Trophoblast cell (in vitro differentiated cells and primary cell): ENCODE results near the gene KCTD21.
A peak's percentile ranks its signal among the peaks of the same experiment; 100 is the strongest.

Source experiments
- DNase-seq, 2 donors: peaks; one replicate each; pipeline ENCODE4 v3.0.0-alpha.2; 2016
- H2AFZ ChIP-seq: 2 replicates; pipeline ENCODE4 v1.6.1; 2013; ENCODE audit warnings: low read length, moderate library complexity, mild to moderate bottlenecking; ENCODE audit not compliant: insufficient read depth, poor library complexity
- H2AK5ac ChIP-seq: 2 replicates; pipeline ENCODE4 v1.6.1; 2013; ENCODE audit warnings: mild to moderate bottlenecking, low read length
- H2BK120ac ChIP-seq: 2 replicates; pipeline ENCODE4 v1.6.1; 2013; ENCODE audit warnings: low read length, mild to moderate bottlenecking, moderate library complexity; ENCODE audit not compliant: insufficient read depth, poor library complexity
- H2BK12ac ChIP-seq: 2 replicates; pipeline ENCODE4 v1.6.1; 2013; ENCODE audit warnings: mild to moderate bottlenecking, low read length, moderate library complexity
- H2BK5ac ChIP-seq: 2 replicates; pipeline ENCODE4 v1.6.1; 2013; ENCODE audit warnings: low read length, low read depth, moderate library complexity, mild to moderate bottlenecking; ENCODE audit not compliant: poor library complexity
- H3K14ac ChIP-seq: 2 replicates; pipeline ENCODE4 v1.6.1; 2013; ENCODE audit warnings: mild to moderate bottlenecking, low read length
- H3K18ac ChIP-seq: 2 replicates; pipeline ENCODE4 v1.6.1; 2013; ENCODE audit warnings: mild to moderate bottlenecking, low read length
- H3K23ac ChIP-seq: 2 replicates; pipeline ENCODE4 v1.6.1; 2013; ENCODE audit warnings: low read length
- H3K27ac ChIP-seq: 2 replicates; pipeline ENCODE4 v1.5.1; 2013; ENCODE audit warnings: low read depth, mild to moderate bottlenecking, inconsistent platforms, low read length, moderate library complexity
- H3K27me3 ChIP-seq: 2 replicates; pipeline ENCODE4 v1.6.1; 2013; ENCODE audit warnings: inconsistent platforms, mild to moderate bottlenecking, low read length, moderate library complexity; ENCODE audit not compliant: insufficient read depth
- H3K36me3 ChIP-seq, 2 experiments: 1 replicate in 1 of 2; 2 replicates in 1 of 2; pipeline ENCODE4 v1.6.1; 2013; ENCODE audit warnings: low read length in 2 of 2, mild to moderate bottlenecking in 2 of 2, moderate library complexity in 1 of 2; ENCODE audit not compliant: insufficient read depth in 2 of 2, control insufficient read depth in 1 of 2
- H3K4ac ChIP-seq: 2 replicates; pipeline ENCODE4 v1.6.1; 2013; ENCODE audit warnings: low read depth, mild to moderate bottlenecking, low read length, moderate library complexity
- H3K4me1 ChIP-seq, 2 experiments: 1 replicate in 1 of 2; 2 replicates in 1 of 2; pipeline ENCODE4 v1.6.1; 2013; ENCODE audit warnings: low read length in 2 of 2, mild to moderate bottlenecking in 2 of 2, moderate library complexity in 1 of 2; ENCODE audit not compliant: insufficient read depth in 2 of 2, control insufficient read depth in 1 of 2
- H3K4me2 ChIP-seq: 2 replicates; pipeline ENCODE4 v1.6.1; 2013; ENCODE audit warnings: inconsistent platforms, mild to moderate bottlenecking, low read length, moderate library complexity
- H3K4me3 ChIP-seq: 2 replicates; pipeline ENCODE4 v1.5.1; 2013; ENCODE audit warnings: mild to moderate bottlenecking, low read depth, low read length, inconsistent platforms
- H3K79me1 ChIP-seq: one replicate; pipeline ENCODE4 v1.6.1; 2013; ENCODE audit warnings: low read length
- H3K79me2 ChIP-seq: 2 replicates; pipeline ENCODE4 v1.6.1; 2013; ENCODE audit warnings: low read length, mild to moderate bottlenecking; ENCODE audit not compliant: control insufficient read depth, insufficient read depth, poor library complexity
- H3K9ac ChIP-seq: 2 replicates; pipeline ENCODE4 v1.6.1; 2013; ENCODE audit warnings: mild to moderate bottlenecking, low read length
- H3K9me3 ChIP-seq: 2 replicates; pipeline ENCODE4 v1.6.1; 2013; ENCODE audit warnings: low read depth, mild to moderate bottlenecking, control low read depth, inconsistent platforms, low read length; ENCODE audit not compliant: insufficient read depth
- H4K12ac ChIP-seq: 2 replicates; pipeline ENCODE4 v1.6.1; 2013; ENCODE audit warnings: low read depth, mild to moderate bottlenecking, low read length, moderate library complexity
- H4K8ac ChIP-seq: 2 replicates; pipeline ENCODE4 v1.6.1; 2013; ENCODE audit warnings: low read depth, mild to moderate bottlenecking, low read length, moderate library complexity
- H4K91ac ChIP-seq: one replicate; pipeline ENCODE4 v1.6.1; 2013; ENCODE audit warnings: low read depth, mild to moderate bottlenecking, low read length, moderate library complexity
- whole genome bisulfite sequencing: extraction: QIAGEN DNeasy Blood & Tissue Kit; methylation state at CpG from one replicate; pipeline ENCODE4 v1.1.7; 2013; ENCODE audit warnings: missing lambda C conversion rate; ENCODE audit not compliant: insufficient read length, insufficient coverage; ENCODE audit errors: extremely low coverage; 5-methylcytosine and 5-hydroxymethylcytosine counted together

KCTD21 gene

GRCh38 chr11:78138694-78139421 is 49.6 kb downstream of the KCTD21 start:
- Histone ChIP-seq H3K79me1 (peaks cover 9% of the 10 kb centered on the region), H3K18ac (peak overlapping the region; percentile 88), H3K9me3 (no peaks in the 10 kb centered on the region), H2BK5ac (peak overlapping the region; percentile 94), H4K8ac (peak overlapping the region; percentile 99), H3K4me1 (peaks cover 7% of the 10 kb centered on the region in 2 experiments), H4K12ac (peak overlapping the region; percentile 96), H3K4ac (peak overlapping the region; percentile 98), H3K4me2 (peak overlapping the region; percentile 91), H3K23ac (no peak overlapping the region), H2AK5ac (peak overlapping the region; percentile 4), H3K9ac (peak overlapping the region; percentile 94), H2BK12ac (no peak overlapping the region), H2BK120ac (peak overlapping the region; percentile 89), H4K91ac (peak overlapping the region; percentile 94), H3K79me2 (peaks cover 8% of the 10 kb centered on the region), H3K27me3 (no peaks in the 10 kb centered on the region), H3K14ac (peak overlapping the region; percentile 98), H3K4me3 (peak overlapping the region; percentile 89), H3K27ac (peak overlapping the region; percentile 58), H2AFZ (peak overlapping the region; percentile 87), H3K36me3 (peaks cover 0 to 9% of the 10 kb centered on the region in 2 experiments)
- WGBS = no CpG with 5 or more reads among the region's 12 CpGs
- DNase-seq = peak; percentile 35 to 59

GRCh38 chr11:78138291-78138690 is 50.1 kb downstream of the KCTD21 start:
- WGBS = no CpG with 5 or more reads among the region's 4 CpGs
- DNase-seq = peak in 1 of 2 donors; percentile 63

GRCh38 chr11:78132475-78132874 is 56.0 kb downstream of the KCTD21 start:
- H3K4me2 ChIP-seq = no peak overlapping the region
- no peak overlapping the region for H4K12ac ChIP-seq
- H3K18ac ChIP-seq = no peak overlapping the region

More at GRCh38 chr11:78138291-78138690, 50.1 kb downstream of the KCTD21 start:
- Histone ChIP-seq H4K12ac (no peak overlapping the region), H2BK120ac (no peak overlapping the region), H3K4ac (no peak overlapping the region), H3K79me1 (peaks cover 9% of the 10 kb centered on the region), H3K18ac (no peak overlapping the region), H3K27me3 (no peaks in the 10 kb centered on the region), H4K91ac (no peak overlapping the region), H3K4me2 (peak overlapping the region; percentile 91), H3K27ac (no peak overlapping the region), H3K23ac (no peak overlapping the region), H2AK5ac (no peak overlapping the region), H3K14ac (no peak overlapping the region), H3K9me3 (no peaks in the 10 kb centered on the region), H2BK12ac (no peak overlapping the region), H3K9ac (no peak overlapping the region), H3K4me1 (peaks cover 6 to 7% of the 10 kb centered on the region in 2 experiments), H3K79me2 (peaks cover 8% of the 10 kb centered on the region), H2BK5ac (no peak overlapping the region), H3K4me3 (no peak overlapping the region), H4K8ac (no peak overlapping the region), H2AFZ (no peak overlapping the region), H3K36me3 (peaks cover 0 to 9% of the 10 kb centered on the region in 2 experiments)

GRCh38 chr11:78131956-78132355 is 56.5 kb downstream of the KCTD21 start:
- no peaks in the 10 kb centered on the region for H3K27me3 ChIP-seq
- no peak overlapping the region for H3K23ac ChIP-seq
- no peak overlapping the region for H4K8ac ChIP-seq
- H3K4ac ChIP-seq = no peak overlapping the region
- no peak overlapping the region for H2BK5ac ChIP-seq
- no peak overlapping the region for H2AFZ ChIP-seq
- H3K79me2 ChIP-seq = no peaks in the 10 kb centered on the region
- no peak overlapping the region for H3K4me3 ChIP-seq
- H3K14ac ChIP-seq = no peak overlapping the region
- no peak overlapping the region for H3K9ac ChIP-seq
- H4K91ac ChIP-seq = no peak overlapping the region
- H3K18ac ChIP-seq = no peak overlapping the region
- no peak overlapping the region for H2BK12ac ChIP-seq
- no peak overlapping the region for H2BK120ac ChIP-seq
- peaks cover 0 to 5% of the 10 kb centered on the region in 2 experiments for H3K4me1 ChIP-seq
- no peak overlapping the region for H3K4me2 ChIP-seq
- DNase-seq = peak; percentile 85 to 92
- no peak overlapping the region for H3K27ac ChIP-seq
- H3K36me3 ChIP-seq = peaks cover 0 to 6% of the 10 kb centered on the region in 2 experiments
- H4K12ac ChIP-seq = no peak overlapping the region
- H2AK5ac ChIP-seq = no peak overlapping the region
- no peaks in the 10 kb centered on the region for H3K9me3 ChIP-seq
- no peaks in the 10 kb centered on the region for H3K79me1 ChIP-seq
- WGBS = no CpG with 5 or more reads among the region's 3 CpGs

More at GRCh38 chr11:78132475-78132874, 56.0 kb downstream of the KCTD21 start:
- H2AK5ac ChIP-seq = no peak overlapping the region
- H3K9ac ChIP-seq = no peak overlapping the region
- H4K8ac ChIP-seq = no peak overlapping the region
- no peak overlapping the region for H2BK120ac ChIP-seq
- H3K14ac ChIP-seq = no peak overlapping the region
- no peak overlapping the region for H3K4me3 ChIP-seq
- no peak overlapping the region for H2BK5ac ChIP-seq
- H3K79me1 ChIP-seq = no peaks in the 10 kb centered on the region
- peaks cover 0 to 6% of the 10 kb centered on the region in 2 experiments for H3K36me3 ChIP-seq
- H2AFZ ChIP-seq = no peak overlapping the region
- no peak overlapping the region for H3K4ac ChIP-seq
- peak in 1 of 2 donors; percentile 28 for DNase-seq
- no peaks in the 10 kb centered on the region for H3K79me2 ChIP-seq
- no peak overlapping the region for H3K27ac ChIP-seq
- H3K27me3 ChIP-seq = no peaks in the 10 kb centered on the region
- H3K23ac ChIP-seq = no peak overlapping the region
- WGBS = no CpG with 5 or more reads among the region's 2 CpGs
- H2BK12ac ChIP-seq = no peak overlapping the region
- no peak overlapping the region for H4K91ac ChIP-seq
- H3K4me1 ChIP-seq = peaks cover 0 to 5% of the 10 kb centered on the region in 2 experiments
- no peaks in the 10 kb centered on the region for H3K9me3 ChIP-seq
